ENCODE data around the gene XIST.

XIST gene

GRCh38 chrX:73841337-73841736 lies 11.2 kb downstream of the XIST start:
- TF ChIP-seq NFIC (IDR thresholded peaks at IDR 0.05) (no peak), REST (IDR thresholded peaks at IDR 0.05; ENCODE audit: low read depth) (no peak), USF1 (IDR thresholded peaks at IDR 0.05) (no peak), EP300 (IDR thresholded peaks at IDR 0.05; ENCODE audit: borderline replicate concordance) (no peak), CREB1 (IDR thresholded peaks at IDR 0.05; ENCODE audit: low read depth) (no peak), TEAD4 (IDR thresholded peaks at IDR 0.05) (no peak), MAX (IDR thresholded peaks at IDR 0.05) (no peak), YY1 (IDR thresholded peaks at IDR 0.05; ENCODE audit: low read depth) (no peak), TAF1 (IDR thresholded peaks at IDR 0.05; ENCODE audit: low read depth) (no peak), RAD21 (IDR thresholded peaks at IDR 0.05; ENCODE audit: low read depth) (no peak), CEBPB (IDR thresholded peaks at IDR 0.05) (no peak), ZBTB7A (IDR thresholded peaks at IDR 0.05; ENCODE audit: low read depth) (no peak), EGR1 (IDR thresholded peaks at IDR 0.05) (no peak), FOXM1 (IDR thresholded peaks at IDR 0.05; ENCODE audit: borderline replicate concordance, low read depth) (no peak), TCF12 (IDR thresholded peaks at IDR 0.05; ENCODE audit: low read depth) (no peak)

- no peak for TF ChIP-seq TCF12 (IDR thresholded peaks at IDR 0.05; ENCODE audit: low read depth)
- TF ChIP-seq RAD21 (IDR thresholded peaks at IDR 0.05; ENCODE audit: low read depth) = no peak
- no peak for TF ChIP-seq FOXM1 (IDR thresholded peaks at IDR 0.05; ENCODE audit: borderline replicate concordance, low read depth)
These were observed 12.2 kb downstream of the XIST start for GRCh38 chrX:73840120-73840924.

GRCh38 chrX:73839152-73839551 lies 13.4 kb downstream of the XIST start:
- TF ChIP-seq USF1 (IDR thresholded peaks at IDR 0.05) (no peak), RAD21 (IDR thresholded peaks at IDR 0.05; ENCODE audit: low read depth) (no peak), CEBPB (IDR thresholded peaks at IDR 0.05) (no peak), NFIC (IDR thresholded peaks at IDR 0.05) (no peak), TCF12 (IDR thresholded peaks at IDR 0.05; ENCODE audit: low read depth) (no peak)

GRCh38 chrX:73838123-73838522 lies 14.4 kb downstream of the XIST start:
- TF ChIP-seq ZBTB7A (IDR thresholded peaks at IDR 0.05; ENCODE audit: low read depth) = no peak
- no peak for TF ChIP-seq REST (IDR thresholded peaks at IDR 0.05; ENCODE audit: low read depth)

- TF ChIP-seq REST (IDR thresholded peaks at IDR 0.05; ENCODE audit: low read depth) = no peak
- TF ChIP-seq ZBTB7A (IDR thresholded peaks at IDR 0.05; ENCODE audit: low read depth) = no peak
- no peak for TF ChIP-seq RAD21 (IDR thresholded peaks at IDR 0.05; ENCODE audit: low read depth)
- TF ChIP-seq CREB1 (IDR thresholded peaks at IDR 0.05; ENCODE audit: low read depth) = no peak
- no peak for TF ChIP-seq NFIC (IDR thresholded peaks at IDR 0.05)
- no peak for TF ChIP-seq USF1 (IDR thresholded peaks at IDR 0.05)
- no peak for TF ChIP-seq TCF12 (IDR thresholded peaks at IDR 0.05; ENCODE audit: low read depth)
- no peak for TF ChIP-seq MAX (IDR thresholded peaks at IDR 0.05)
- no peak for TF ChIP-seq TEAD4 (IDR thresholded peaks at IDR 0.05)
- no peak for TF ChIP-seq YY1 (IDR thresholded peaks at IDR 0.05; ENCODE audit: low read depth)
These were observed 15.5 kb downstream of the XIST start for GRCh38 chrX:73836956-73837477.
